HG02678 (cell line): Measurements from ENCODE around the gene GRK4.
"Not testable (repeated sequence)": the region's sequence is repeated elsewhere in the genome, so short reads cannot be mapped to it uniquely, and the experiment has no call there.

Experiments
- ATAC-seq: cut with Tn5 transposase; IDR thresholded peaks from one replicate; pipeline ENCODE4 v1.9.1; 2021; ENCODE audit warnings: mild to moderate bottlenecking, moderate library complexity; ENCODE audit not compliant: unreplicated experiment

GRK4 gene

GRCh38 chr4:2941138-2942036 is 22.0 kb upstream of the GRK4 start:
- ATAC-seq = no peak

DNA sequence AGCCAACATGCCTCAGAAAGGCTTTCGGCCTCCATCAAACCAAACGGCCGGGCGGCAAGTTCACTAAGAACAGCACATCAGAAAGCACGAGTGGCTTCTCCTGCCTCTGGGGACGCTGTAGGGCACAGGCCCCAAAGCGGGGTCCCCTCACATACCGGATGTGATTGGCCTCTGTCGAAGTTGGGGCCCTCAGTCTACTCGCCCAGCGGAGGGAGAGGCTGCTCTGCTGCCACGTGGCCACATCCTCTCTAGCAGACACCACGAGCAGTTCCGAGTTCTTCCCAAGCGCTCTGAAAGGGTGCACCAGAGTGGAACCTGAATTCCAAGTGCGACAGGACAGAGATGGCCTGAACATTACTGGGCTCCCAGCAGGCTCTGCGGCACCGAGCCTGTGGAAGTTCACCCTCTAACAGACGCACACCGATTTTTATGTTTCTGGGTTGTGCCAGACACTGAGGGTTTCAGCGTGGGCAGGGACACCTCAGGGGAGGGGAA is 21.3 kb upstream of the GRK4 start:
- no peak for ATAC-seq

GRCh38 chr4:2942532-2943363 is 20.6 kb upstream of the GRK4 start:
- no peak for ATAC-seq

DNA sequence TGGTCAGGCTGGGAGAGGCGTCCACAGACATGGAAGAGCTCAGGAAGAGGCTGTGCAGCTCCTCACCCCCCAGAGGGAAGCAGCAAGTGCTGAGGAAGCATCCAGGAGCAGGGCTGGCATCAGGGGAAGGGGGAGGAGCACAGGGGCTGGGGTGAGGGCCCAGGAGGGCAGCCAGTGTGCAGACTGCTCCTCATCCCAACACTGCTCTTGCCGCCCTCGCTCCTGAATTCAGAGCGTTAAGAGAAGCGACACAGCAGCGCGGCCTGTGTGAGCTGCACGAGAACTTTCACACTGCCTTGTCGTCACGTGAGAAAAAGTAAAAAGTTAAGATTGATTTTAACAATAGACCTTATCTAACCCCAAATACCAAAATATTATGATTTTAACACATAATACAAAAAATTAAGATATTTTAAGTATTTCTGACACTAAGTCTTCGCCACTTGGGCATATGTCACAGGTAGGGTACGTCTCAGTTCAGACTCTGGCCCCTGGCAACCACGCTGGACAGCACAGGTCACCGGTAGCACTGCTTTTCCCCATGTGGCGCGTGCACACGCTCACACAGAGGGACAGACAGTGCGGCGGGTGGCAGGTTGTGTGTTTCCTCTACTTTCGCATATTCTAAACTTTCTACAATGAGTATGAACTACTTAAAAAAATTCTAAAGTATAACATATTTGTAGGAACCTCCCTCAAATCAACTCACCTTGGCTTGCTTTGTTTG is 19.8 kb upstream of the GRK4 start:
- ATAC-seq = no peak

DNA sequence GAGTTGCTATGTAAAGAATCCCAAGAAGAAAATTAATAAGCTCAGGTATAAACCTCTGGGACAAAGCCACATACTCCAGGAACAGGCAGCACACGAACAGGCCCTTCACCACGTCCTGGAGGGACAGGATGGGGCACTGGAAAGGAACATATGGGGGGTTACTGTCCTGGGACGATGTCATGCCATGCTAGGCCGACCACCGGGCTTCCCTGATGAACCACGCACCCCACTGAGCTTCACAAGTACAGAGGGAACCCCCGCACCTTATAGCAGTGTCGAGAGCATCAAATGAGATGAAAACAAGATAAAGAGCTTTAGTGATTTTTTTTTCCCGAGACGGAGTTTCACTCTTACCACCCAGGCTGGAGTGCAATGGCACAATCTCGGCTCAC is 19.3 kb upstream of the GRK4 start:
- ATAC-seq = no peak

DNA sequence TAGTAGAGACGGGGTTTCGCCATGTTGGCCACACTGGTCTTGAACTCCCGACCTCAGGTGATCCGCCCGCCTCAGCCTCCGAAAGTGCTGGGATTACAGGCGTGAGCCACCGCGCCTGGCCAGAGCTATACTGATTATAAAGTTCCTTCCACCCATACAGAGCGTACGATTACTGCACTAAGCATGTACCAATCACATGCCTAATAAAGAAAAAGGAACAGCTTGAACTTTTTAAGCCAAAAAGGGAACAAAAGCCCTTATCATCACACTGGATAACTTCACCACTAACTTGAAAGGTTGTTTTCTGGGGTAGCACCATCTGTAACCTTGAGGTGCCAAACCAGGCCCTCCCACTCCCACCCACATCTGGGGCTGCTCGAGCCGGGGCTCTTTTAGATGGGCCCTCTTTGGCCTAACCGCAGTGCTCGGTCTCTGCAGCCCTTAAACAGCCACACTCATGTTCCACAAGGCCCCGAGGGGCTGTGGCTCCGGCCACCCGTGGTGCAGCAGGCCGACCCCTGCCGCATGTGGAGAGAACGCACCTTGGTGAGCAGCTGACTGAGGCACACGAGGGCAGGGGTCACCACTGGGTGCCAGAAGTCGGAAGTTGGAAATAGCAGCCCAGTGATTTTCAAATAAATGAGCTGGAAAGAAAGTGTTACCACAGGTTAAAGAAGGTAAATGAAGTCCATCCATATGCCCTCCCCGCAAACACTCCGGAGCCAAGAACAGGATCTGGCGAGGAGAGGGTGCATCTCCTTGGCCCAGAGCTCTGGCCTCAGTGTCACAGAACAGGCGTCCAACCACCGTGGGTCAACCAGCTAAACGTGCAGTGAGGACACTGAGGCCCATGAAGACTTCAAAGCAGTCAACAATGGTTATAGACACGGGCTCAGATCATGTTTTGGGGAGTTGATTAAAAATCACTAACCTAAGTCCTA is 18.5 kb upstream of the GRK4 start:
- ATAC-seq = no peak

DNA sequence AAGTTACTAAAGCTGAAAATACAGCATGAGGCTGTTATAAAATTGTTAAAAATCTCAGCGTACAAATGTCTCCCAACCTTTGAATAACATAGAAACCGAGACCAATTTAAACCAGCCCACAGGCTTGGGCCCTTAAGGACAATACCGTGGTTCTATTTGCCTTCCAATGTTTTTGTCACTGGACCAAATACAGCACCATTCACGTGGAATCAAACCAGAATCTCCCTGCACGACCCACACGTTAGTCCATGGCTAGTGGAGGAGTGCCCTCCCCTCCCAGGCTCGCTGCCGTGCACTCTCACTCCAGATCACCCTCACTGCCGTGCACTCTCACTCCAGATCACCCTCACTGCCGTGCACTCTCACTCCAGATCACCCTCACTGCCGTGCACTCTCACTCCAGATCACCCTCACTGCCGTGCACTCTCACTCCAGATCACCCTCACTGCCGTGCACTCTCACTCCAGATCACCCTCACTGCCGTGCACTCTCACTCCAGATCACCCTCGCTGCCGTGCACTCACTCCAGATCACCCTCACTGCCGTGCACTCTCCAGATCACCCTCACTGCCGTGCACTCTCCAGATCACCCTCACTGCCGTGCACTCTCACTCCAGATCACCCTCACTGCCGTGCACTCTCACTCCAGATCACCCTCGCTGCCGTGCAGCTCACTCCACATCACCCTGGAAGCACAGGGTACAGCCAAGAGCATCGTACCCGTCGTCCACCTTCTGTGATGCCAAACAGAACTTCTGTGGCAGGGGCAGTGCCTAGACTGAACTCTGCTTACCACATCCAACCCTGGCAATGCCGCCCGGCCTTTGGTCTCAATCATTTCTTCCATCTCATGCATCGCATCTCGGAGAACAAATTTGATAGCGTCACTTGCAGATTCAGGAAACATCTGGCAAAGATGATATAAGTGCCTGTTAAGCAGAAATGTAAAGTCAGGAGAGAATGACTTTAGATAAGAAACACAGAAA is 17.5 kb upstream of the GRK4 start:
- ATAC-seq = not testable (repeated sequence)

DNA sequence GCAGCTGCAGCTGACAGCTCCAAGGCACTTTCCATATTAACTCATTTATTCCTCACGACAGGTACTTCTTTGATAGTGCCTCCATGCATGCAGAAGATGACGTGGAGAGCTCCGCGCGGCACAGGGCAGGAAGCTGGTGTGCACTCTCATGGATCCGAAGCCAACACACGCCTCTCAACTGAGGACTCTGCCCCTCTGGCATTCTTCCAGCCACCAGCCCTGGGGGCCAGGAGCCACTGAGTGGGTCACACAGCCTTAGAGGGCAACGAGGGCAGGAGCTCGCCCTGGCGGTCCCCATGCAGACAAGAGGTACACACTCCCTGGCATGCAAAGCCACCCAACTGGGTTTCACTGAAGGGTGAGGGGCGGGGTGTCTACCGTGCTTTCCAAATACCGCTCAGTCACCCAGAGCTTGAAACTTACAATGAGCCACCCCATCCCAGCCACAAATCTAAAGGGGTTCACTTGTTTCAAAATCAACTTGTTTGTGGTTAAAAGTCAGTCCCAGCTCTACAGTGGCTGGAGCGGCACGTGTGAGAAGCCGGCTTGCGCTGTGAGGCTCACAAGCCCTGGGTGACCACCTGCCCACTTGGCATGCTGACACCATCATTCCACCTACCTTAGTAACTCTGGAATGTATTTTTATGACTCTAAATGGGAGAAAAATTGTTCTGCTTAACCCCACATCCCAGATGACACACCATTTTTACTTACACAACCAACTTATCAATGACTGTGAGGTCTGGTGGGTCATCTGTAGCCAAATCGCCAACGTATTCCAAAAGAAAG is 16.4 kb upstream of the GRK4 start:
- no peak for ATAC-seq

- ATAC-seq = no peak
These were observed 15.4 kb upstream of the GRK4 start for GRCh38 chr4:2947926-2948325.

GRCh38 chr4:2948895-2949781 is 14.2 kb upstream of the GRK4 start:
- ATAC-seq = no peak

GRCh38 chr4:2949782-2950125 is 13.6 kb upstream of the GRK4 start:
- no peak for ATAC-seq

DNA sequence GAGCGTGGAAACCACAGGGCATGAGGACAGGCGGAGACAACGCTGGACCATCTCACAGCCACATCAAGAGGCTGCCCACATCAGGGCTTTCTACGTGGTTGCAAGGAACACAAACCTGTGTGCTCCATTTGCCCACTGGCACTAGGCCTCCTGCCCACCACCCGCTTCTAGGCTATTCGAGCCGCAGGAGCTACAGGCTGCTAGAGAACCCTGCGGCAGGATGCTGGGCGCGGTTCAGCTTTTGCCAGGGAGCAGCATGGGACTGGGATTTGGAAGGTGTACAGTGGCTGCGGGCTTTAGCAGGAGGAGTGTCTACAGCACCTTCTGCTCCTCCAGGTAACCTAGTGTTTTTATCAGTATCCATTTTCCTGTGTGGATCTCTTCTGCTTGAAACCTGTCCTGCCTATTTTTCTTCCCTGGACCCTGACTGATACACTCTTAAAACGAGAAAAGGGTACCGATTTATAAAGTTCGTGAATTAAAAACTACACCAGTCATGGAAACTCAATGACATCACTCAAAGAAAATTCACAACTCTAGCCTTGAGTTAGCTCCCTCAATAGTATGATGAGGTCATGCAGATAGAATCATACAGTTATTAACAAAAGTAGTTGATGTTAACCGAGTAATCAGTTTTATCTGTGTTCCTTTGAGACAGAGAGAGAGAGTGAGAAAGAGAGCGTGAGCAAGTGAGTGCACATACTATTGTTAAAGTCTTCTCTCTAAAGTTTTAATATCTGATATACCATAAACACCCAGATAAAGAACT is 13.0 kb upstream of the GRK4 start:
- ATAC-seq = no peak

GRCh38 chr4:2953496-2953895 is 9.9 kb upstream of the GRK4 start:
- ATAC-seq = no peak

DNA sequence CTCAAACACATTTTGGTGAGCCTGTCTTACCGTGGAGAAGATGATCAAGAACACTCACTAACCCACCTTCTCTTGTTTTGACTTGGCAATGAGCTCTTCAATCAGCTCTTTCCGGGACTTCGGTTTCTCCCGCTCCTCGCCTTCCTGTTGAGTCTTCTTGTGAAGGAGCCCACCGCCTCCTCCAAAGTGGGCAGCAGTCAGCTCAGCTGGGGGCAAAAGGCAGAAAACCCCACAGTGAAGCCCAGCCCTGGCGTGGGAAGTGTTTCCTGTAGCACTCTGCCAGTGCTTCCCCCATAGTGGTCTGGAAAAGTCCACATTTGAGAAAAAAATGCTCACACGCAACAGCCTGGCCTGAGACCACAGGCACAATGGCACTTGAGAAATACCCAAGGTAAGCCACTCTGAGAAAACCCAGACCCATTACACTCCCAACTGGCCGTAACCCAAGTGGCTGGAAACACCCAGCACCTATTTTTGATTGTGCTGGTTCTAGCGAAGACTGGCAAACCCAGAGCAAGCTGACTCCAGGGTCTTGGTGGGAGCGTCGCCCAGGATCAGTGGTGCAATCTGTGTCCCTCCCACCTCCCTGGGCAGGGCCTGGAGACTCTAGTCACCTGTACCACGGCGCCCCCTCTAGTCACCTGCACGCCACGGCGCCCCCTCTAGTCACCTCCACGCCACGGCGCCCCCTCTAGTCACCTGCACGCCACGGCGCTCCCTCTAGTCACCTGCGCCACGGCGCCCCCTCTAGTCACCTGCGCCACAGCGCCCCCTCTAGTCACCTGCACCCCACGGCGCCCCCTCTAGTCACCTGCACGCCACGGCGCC is 8.8 kb upstream of the GRK4 start:
- ATAC-seq = peak; percentile 59

- not testable (repeated sequence) for ATAC-seq
These were observed 8.0 kb upstream of the GRK4 start for GRCh38 chr4:2955186-2956044.
